ENCODE data around the gene MPRIP.

Gene MPRIP

GRCh38 chr17:17028878-17029535, 13.2 kb upstream of the MPRIP start:
- DNase-seq (ENCODE audit: low read depth) = no peak

DNA sequence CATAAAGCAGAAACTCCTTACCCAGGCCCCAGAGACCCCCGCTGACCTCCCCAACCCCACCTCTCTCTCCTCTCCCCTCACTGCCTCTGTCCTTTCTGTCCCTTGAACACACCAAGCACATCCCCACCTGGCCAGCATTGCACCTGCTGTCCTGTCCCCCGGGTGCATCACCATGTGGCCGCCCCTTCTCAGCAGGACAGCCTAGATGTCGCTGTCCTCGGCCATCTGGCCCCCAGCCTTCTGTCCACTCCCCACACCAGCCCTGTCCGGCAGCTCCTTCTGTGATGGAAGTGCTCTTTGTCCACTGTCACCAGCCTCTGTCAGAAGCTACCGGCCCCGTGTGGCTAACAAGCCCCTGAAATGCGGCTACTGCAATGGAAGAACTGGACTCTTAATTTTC, 12.3 kb upstream of the MPRIP start:
- DNase-seq (ENCODE audit: low read depth) = no peak

DNA sequence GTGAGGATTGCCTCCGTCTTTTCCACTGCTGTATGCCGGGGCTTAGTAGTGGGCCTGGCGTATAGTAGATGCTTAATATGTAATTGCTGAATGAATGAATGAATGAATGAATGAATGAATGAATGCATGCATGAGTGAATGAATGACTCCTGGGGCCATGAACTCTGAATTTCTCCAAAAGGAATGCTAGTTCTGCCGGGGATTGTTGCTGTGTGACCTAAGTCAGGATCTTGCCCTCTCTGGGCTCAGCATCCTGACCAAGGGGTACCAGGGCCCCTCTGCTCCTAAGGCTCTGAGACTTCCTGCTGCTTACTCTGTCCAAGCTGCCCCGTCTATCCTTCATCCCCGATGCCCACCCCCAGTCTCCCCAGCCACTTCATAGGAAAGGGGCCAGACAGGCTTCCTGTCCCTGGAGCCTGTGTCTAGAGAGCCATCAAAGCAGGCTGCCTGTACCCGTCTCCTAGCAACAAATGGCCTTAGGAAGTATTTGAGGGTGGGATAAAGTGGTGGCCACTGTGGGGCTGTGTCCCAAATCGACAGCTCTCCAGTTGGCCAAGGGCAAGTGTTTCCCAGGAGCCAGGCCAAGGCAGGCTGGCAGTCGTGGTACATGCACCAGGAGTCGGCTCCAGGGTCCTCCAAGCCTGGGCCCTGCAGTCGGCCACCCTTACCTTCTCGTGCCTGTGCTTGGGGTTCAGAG, 11.6 kb upstream of the MPRIP start:
- DNase-seq (ENCODE audit: low read depth) = no peak

- DNase-seq (ENCODE audit: low read depth) = no peak
These were observed 10.0 kb upstream of the MPRIP start for GRCh38 chr17:17032131-17032692.

DNA sequence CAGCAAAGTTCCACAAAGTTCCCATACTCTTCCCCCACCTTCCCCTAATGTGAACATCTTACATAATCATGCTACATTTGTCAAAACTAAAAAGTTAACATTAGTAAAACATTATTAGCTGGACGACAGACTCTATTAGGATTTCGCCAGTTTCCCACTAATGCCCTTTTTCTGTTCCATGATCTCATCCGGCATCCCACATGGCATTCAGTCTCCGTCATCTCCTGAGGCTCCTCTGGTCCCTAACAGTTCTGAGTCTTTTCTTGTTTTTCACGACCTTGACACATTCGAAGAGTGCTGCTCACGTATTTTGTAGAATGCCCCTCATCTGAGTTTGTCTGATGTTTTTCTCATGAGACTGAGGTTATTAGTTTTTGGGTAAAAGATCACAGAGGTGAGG, 8.8 kb upstream of the MPRIP start:
- DNase-seq (ENCODE audit: low read depth) = no peak

DNA sequence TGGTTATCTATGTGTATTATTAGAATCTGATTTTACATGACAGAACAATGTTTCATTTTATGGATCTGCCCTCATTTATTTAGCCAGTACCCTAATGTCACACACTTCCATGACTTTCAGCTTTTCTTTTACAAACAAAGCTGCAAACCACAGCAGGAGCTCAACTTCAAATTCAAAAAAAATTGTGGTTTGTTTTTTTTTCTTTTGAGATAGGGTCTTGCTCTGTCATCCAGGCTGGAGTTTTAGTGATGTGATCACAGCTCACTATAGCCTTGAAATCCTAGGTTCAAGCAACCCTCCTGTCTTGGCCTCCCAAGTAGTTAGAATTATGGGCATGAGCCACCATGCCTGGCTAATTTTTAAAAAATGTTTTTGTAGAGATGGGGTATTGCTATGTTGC, 8.2 kb upstream of the MPRIP start:
- no peak for DNase-seq (ENCODE audit: low read depth)

DNA sequence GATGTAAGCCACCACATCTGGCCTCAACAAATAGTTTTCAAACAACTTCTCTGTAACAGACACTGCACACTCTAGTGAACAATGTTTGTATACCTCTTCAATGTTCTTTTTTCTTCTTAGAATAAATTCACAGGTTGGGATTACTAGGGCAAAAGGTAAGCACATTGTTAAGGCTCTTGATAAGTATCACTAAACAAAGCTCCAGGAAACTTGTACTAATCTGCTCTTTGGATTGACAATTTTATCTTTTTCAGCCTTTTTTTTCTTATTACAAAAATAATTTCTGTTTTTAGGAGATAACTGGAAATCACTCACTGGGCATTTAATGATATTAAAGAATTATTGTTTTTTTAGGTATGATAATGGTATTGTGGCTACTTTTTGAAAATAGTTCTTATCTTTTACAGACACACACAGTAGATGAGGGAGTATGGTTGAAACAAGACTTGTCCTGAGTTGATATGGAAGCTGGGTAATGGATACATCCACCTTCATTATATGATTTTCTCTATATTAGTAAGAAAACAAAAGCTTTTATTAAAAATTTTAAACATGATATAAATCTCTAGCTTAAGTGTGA, 7.7 kb upstream of the MPRIP start:
- DNase-seq (ENCODE audit: low read depth) = no peak

- no peak for DNase-seq (ENCODE audit: low read depth)
These were observed 6.8 kb upstream of the MPRIP start for GRCh38 chr17:17035490-17035889.

- DNase-seq (ENCODE audit: low read depth) = no peak
These were observed 6.2 kb upstream of the MPRIP start for GRCh38 chr17:17035920-17036523.

GRCh38 chr17:17036524-17036998, 5.7 kb upstream of the MPRIP start:
- DNase-seq (ENCODE audit: low read depth) = no peak

- DNase-seq (ENCODE audit: low read depth) = no peak
These were observed 2.3 kb upstream of the MPRIP start for GRCh38 chr17:17039911-17040310.

DNA sequence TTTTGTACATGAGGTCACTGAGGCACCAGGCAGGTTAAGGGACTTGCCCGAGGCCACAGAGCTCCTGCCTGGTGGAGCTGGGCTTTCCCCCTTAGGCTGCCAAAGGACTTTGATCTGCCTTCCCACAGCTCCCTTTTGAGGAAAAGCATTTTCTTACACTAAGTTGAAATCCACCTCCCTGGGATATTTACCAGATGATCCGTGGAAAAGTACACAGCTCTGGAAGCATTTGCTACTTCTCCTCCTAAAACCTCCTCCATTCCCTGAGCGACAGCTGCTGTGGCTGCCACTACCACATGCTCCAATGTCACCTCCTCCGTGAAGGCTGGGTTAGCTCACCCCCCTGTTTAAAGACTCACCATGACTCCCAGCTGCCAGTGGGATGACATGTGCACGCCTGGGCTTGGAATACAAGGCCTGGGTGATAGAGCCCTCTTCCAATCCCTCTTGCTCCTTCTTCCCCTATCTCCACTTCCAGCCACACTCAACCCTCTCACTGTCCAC, 1.2 kb upstream of the MPRIP start:
- DNase-seq (ENCODE audit: low read depth) = no peak

- DNase-seq (ENCODE audit: low read depth) = peak; percentile 94
These were observed 480 bp upstream of the MPRIP start for GRCh38 chr17:17041571-17042383.

- no peak for DNase-seq (ENCODE audit: low read depth)
These were observed 699 bp downstream of the MPRIP start for GRCh38 chr17:17042851-17043460.

DNA sequence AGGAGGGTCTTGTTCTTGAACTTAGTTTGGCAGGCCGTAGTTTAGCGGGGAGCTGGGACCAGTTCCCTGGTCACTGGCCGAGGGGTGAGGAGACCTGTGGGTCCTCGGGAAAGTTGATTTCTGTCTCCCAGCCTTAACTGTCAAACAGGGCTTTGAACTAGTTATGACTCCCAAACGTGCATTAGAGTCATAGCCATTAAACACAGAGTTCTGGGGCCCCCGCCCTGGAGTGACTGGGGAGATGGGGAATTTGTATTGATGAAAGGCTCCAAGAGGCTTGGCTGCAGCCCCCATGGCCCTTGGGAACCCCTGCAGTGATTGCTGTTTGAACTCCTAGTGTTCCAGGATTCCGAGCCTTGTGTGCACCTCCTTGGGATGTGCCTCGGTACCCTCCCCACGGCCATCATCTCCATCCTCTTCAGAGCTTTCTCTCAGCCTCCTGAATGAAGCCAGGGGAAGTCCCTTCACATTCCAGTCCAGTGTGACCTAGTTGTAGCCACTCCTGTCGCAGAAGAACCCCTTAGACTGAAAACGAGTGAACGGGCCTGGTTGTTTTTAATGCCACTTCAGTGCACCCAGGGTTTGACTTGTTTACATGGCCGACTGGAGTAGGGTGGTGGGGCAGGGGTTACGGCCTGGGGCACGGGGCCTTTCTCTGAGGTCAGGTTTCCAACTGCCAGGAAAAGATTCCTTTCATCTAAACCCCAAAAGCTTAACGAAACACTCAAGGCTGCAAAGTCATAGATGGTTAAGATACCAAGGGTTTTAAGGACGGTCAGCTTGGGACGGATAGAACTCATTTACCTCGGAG, 1.4 kb downstream of the MPRIP start:
- no peak for DNase-seq (ENCODE audit: low read depth)

GRCh38 chr17:17044846-17045561, 2.7 kb downstream of the MPRIP start:
- no peak for DNase-seq (ENCODE audit: low read depth)

GRCh38 chr17:17048106-17048505, 5.8 kb downstream of the MPRIP start:
- DNase-seq (ENCODE audit: low read depth) = no peak

GRCh38 chr17:17050346-17051345, 8.4 kb downstream of the MPRIP start:
- no peak for DNase-seq (ENCODE audit: low read depth)
